DOHH2 (cell line): ENCODE measurements around the gene RAB20.

Experiments used
- EZH2phosphoT487 ChIP-seq: fragments of 200-600 bp; sonication (generic); IDR thresholded peaks from 2 replicates; pipeline ENCODE4 v1.6.1; 2017; ENCODE audit warnings: borderline replicate concordance, mild to moderate bottlenecking, antibody characterized with exemption, low read length, moderate library complexity, mixed read lengths
- TF ChIP-seq, protein P1 (sequence below): fragments of 200-600 bp; sonication (generic); IDR thresholded peaks from one replicate; pipeline ENCODE4 v1.5.1; 2014; ENCODE audit warnings: antibody characterized with exemption, mild to moderate bottlenecking, low read depth, low read length; ENCODE audit not compliant: poor library complexity, severe bottlenecking

GRCh38 chr13:110552767-110553166 is 8.8 kb downstream of the RAB20 start:
- TF ChIP-seq, protein P1, sequence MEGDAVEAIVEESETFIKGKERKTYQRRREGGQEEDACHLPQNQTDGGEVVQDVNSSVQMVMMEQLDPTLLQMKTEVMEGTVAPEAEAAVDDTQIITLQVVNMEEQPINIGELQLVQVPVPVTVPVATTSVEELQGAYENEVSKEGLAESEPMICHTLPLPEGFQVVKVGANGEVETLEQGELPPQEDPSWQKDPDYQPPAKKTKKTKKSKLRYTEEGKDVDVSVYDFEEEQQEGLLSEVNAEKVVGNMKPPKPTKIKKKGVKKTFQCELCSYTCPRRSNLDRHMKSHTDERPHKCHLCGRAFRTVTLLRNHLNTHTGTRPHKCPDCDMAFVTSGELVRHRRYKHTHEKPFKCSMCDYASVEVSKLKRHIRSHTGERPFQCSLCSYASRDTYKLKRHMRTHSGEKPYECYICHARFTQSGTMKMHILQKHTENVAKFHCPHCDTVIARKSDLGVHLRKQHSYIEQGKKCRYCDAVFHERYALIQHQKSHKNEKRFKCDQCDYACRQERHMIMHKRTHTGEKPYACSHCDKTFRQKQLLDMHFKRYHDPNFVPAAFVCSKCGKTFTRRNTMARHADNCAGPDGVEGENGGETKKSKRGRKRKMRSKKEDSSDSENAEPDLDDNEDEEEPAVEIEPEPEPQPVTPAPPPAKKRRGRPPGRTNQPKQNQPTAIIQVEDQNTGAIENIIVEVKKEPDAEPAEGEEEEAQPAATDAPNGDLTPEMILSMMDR = no peak
- TF ChIP-seq EZH2phosphoT487 = no peak
